Germinal center (tissue), 1 donor: ENCODE measurements around the gene FLG2.

Experiments
- DNase-seq: peaks from one replicate; pipeline ENCODE4 v3.0.0; 2012; ENCODE audit warnings: mixed read lengths, low spot score

The FLG2 gene

DNA sequence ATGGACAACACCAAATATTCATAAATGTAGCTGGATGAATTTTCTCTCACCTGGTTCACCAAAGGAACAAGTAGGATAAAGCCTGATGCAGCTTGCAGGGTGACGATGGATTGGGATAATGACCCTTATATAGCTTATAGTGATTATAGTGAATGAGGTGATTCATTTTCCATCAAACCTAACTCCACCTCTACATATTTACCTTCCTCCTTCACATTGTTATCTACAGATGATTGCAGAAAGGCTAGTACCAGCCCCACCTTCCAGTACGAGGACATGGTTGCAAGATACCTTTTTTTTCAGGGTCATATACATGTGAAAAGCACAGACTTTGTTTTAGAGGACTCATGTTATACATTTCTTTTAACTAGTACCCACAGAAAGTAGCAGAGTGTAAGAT lies at the start of gene FLG2:
Gene FLG2 (minus strand): TSS at position 101 of the 400 bp plus-strand sequence. CDS start 1,122 bp downstream, outside the sequence.
- DNase-seq: no peak

DNA sequence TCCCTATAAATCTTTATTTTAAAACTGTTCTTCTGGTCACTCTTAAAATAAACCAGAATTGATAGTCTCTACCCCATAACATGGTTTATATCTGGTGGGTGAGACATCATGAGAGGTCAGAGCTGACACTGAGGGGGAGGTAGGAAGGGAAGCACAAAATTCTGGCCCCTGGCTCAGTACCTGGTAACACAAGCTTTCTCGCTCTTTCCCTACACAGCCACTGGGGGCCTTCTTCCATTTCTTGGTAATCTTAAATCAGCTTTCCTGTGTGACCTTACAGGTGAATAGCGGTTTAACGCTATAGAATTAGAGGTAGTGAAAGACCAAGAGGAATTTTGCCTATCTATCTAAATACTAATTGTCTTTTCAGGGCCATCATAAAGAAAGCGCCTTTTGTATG lies 48.9 kb upstream of the FLG2 start:
- no peak for DNase-seq

DNA sequence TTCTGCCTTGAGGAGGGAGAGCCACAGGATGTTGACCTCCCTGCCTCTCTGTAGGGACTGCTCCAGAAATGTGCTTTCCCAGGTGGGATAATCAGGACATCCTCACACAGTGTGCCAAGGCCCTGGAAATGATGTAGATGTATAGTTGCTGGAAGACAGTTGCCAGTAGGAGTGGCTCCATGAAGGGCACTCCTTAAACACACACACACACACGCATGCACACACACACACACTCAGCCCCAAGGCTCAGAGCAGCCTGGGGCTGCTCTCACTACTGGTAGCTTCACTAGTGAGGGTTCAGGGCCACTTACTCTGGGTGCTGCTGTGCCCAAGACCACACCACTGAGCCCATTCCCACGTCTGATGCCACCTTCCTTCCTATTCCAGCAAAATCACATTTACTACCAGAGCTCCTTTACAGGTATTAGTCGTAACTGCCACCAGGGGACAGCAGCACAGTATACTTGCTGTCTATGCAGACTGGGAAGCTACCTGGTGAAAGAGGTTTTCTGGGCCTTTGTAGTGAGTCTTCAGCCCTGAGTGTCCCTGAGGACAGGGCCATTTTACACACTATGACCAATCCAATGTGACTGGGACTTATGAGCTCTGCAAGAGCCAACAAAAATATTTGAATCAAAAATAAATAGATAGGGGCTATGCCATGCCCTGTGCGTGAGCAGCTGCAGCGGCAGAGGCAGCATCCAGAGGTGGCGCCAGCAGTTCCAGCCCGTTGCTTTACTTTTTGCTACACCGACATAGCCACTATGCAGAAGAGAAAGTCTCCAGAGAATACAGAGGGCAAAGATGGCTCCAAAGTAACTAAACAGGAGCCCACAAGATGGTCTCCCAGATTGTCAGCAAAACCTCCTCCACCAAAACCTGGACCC lies 39.2 kb upstream of the FLG2 start:
- peak; percentile 8 for DNase-seq

DNA sequence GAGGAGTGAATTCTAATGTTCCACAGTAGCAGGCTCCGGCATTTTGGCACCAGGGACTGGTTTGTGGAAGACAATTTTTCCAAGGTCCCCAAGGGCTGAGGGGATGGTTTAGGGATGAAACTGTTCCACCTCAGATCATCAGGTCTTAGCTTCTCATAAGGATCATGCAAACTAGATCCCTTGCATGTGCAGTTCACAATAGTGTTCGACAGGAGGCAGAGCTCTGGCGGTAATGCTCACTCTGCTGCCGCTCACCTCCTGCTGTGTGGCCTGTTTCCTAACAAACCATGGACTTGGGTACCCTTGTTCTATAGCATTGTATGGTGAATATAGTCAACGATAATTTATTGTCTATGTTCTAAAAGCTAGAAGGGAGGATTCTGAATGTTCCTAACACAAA lies 37.7 kb upstream of the FLG2 start:
- DNase-seq: no peak

DNA sequence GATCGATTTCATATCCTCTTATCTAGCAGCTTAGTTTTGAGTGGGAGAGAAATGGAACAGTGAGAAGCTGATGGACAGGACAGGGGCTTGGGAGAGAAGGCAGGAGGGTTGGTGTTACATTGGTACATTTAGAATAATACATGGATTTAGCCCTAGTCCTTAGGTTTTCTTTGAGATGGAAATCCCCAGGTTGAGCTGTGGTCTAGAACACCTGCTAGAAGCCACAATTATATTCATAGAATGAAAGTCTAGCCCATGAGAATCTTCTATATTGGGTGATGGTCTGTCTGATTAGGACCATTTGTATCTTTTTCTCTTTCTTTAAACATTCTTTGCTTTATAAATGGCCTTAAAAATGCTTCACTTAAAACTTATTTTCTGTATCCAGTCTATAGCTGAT lies 34.3 kb upstream of the FLG2 start:
- DNase-seq: no peak

DNA sequence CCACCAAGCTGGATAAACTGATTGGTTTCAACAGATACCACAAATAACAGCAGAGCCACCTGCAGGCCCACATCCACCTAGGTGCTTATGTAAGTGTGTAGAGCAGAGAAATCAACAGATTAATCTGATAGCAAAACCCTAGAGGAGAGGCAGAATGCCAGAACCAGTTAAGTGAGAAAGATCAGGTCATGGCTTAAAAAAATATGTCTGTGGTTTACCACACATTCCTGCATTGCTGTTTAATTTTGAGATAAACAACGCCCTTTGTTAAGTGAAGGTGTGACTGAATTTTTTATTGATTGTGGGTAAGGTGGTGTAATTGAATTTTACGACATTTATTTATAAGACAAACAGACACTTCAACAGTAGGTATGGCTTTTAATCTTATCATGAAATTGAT lies 33.1 kb upstream of the FLG2 start:
- no peak for DNase-seq

DNA sequence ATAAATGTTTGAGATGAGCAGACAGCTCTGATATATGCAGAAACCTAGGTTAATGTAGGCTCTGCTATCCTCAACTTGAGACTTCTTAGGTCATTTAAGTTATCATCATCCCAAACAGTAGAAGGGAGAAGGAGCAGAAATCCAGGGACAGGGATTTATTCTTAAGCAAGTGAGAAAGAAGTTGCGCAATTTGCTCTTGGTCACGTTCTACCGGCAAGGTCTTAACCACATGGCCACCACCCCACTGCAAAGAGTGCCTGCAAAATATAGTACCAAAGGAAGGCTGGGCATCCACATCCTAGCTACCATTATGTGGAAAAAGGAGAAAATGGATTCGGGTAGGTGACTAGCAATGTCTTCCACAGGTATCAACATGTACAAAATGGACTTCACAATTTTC lies 29.1 kb upstream of the FLG2 start:
- no peak for DNase-seq

DNA sequence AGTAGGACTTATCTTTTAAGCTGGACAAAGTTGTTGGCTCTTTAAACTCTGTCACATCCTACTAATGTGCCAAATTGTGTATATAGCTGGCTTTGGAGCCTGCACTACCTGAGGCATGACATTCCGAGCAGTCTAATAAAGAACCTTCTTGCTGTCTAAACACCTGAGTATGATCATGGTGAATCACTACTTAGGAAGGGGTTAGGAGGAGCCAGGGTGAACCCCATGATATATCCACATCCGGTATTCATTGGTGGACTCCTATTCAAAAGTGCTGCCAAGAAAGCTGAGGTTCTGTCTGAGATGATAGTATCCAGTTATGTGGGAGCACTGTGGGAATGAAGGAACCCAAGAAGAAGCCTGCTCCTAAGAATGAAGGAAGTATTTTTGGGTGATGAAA lies 27.1 kb upstream of the FLG2 start:
- DNase-seq: no peak

DNA sequence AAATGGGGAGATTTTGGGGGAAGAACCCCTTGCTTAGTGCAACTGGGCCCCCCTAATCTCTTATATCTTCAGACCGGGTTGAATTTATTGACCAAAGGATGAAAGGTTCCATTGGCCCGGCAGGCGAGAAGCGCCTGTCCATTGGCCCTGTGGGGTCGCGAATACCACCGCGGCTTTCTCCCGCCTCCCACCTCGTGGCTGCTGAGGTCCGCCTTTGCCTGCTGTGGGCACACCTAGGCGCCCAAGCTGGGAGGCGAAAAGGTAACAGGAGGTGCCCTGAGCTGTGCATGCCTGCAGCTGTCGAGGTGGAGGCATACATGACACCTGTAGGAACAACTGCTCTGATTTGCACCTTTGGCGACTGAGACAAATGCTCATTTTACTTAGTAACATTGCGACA lies 21.1 kb upstream of the FLG2 start:
- DNase-seq: no peak

DNA sequence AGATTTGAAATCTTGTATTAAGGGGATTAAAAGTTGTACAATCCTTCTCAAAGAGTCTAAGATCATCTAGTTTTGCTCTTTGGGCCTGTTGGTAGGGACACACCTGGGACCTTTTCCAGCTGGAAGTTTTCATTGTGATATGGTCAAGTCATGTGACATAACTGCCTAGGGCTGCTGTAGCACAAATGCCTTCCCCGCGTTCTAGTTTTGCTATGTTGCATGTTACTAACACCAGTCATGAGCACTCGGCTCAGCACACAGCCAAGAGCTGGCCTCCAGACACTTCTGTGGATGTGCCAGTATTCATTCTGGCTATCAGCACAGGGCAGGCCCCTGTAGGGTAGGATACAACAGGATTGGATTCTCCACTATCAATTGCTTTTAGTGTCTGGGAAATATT lies 14.6 kb upstream of the FLG2 start:
- no peak for DNase-seq

DNA sequence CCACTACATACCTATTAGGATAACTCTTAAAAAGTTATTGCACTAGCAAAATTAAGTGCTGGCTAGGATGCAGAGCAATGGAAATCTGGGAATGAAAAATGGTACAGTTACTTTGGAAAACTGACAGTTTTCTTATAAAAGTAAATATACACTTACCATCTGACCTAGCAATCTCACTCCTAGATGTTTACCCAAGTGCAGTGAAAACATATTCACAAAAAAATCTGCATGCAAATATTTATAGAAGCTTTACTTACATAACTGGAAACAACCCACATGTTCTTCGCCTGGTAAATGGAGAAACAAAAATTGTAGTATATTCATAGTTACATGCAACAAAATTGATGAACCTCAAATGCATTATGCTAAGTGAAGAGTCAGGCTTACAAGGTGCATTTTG lies 12.9 kb upstream of the FLG2 start:
- no peak for DNase-seq

DNA sequence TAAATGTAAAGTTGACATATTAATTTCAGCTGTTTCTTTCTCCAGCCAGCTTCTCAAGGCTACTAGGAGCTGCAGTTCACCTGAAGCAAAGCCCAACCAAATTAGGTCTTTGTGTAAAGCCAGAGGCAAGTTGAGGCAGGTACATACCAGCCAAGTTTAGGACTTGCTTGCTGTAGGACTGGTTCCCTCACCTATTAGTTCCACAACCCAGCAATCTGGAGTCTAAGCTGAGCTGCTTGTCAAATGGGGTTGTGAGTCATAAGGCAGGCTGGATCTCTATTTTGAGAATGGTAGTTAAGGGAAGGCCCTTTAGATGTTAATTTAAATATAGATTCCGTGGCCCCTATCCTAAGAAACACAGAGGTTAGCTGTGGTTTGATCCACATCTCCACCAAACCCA lies 7.6 kb upstream of the FLG2 start:
- no peak for DNase-seq

DNA sequence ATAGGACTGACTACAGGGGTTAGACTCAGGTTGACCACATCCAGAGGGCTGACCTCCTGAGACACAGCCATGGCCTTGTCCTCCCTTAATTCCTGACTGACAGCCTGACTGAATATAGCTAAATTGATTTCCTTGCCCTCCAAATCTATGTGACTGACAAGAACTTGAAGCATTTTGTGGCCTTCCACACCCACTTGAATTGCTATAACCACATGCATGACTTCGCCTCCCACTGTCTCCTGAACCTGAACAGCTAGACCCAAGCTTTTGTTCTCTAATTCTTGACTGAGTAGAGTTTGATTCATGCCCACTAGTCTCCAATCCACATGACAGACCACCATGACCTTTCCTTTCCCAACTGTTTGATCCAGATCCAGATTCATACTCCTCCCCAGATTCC lies 3.1 kb downstream of the FLG2 start:
- DNase-seq: no peak

DNA sequence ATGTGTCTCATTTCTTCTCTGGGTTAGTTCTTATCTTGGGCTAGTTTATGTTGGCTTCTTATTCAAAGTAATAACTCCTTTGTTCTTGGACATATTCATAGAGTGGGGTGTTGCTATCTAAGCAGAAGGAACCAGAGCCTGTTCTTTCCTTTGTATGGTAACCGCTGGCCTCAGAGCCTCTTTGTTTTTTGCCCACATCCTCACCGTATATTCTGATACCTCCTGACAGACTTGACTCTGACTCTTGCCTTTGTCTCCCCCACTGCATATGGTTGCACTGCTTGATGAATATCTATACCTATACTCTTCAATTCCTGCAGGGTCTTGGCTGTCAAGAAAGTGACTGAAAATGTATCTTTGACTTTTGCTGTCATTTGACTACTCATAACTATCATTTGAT lies 10.2 kb downstream of the FLG2 start:
- DNase-seq: no peak

DNA sequence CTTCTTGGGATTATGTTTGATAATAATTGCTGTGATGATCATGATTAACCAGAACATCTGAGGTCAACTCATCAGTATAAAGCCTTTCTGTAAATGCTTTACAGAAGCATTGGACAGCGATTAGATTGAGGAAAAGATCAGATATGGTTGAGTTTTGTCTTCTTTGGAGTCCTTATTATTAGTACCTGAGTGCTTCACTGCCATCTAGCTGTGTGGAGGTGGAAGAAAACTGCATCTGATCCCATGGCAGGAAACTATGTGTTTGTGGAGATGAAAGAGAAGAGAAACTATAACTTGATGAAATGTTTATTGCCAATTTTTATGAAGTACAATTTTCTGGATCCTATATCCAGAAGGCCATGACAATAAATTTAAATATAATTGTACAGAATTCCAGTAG lies 11.4 kb downstream of the FLG2 start:
- DNase-seq: no peak

DNA sequence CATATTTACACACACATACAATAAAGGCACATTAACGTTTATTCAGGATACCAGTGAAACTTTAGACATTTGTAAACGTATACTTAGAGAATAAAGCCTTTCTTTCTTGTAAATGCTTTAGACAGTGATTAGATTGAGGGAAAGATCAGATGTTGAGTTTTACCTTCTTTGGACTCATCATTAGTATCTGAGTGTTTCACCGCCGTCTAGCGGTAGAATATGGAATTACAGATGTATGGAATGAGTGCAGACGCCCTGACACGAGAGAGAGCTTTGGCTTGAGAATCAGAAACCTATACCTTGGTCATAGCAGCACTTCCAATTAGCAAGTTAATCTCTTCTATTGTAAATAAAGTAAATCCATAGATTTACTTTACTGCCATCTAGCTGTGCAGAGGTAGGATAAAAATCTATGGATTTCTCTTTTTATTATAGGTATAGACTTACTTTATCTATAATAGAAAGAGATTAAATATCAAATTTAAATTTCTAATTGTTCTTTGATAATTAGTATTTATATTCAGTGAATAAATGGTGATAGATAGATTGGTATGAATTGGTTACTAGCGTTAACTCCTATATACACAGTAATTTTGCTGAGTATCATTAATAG lies 12.6 kb downstream of the FLG2 start:
- DNase-seq: peak; percentile 3

DNA sequence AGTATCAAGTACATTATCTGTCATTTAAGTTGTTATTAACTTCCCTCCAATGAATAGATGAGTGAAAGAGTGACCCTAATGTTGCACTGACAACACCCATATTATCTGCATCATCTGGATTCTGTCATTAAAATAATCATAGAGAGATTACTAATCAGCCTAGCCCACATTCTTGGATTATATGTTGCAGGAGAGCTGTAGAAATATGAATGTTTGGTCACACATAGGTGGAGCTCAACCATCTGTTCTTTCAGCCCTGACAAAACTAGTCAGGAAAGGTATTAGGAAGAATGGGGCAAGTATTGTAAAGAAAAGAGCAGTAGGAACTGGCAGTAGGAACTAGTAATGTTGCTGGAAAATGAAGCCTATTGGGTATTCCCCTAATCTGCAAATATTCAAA lies 15.4 kb downstream of the FLG2 start:
- no peak for DNase-seq

DNA sequence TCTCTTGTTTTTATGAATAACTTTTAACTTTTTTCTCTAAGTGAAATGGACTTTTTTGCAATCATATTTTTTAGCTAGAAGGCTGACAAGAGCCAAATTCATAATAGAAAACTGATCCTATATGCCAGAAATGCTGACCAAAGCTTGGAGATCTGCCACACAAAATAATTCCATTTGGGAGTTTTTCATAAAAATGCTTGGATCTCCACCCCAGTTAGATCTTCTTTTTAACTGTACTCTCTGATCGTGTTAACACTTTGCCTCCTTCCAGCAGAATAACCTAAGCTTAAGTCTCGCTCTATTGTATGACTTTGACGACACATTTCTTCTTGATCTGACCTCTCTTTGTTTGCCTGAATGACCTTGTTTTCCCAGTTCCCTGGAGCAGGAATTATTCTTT lies 16.8 kb downstream of the FLG2 start:
- no peak for DNase-seq

DNA sequence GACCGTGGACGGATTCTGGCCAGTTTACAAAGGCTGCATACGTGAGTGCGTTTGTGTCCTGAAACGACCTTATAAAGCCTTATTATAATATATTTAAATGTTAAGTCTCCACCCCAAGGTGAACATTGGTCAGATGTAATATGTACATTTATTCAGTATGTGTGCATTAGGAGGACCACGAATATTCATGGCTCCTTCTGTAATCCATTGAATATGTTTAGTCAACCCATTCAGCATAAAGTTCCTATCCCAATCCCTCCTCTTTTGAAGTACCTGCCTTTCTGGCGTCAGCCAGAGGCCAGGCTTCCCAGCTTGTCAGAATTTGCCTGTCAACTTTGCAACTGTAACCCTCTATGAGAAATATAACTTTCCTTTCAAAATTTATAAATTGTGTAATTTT lies 24.4 kb downstream of the FLG2 start:
- DNase-seq: no peak

DNA sequence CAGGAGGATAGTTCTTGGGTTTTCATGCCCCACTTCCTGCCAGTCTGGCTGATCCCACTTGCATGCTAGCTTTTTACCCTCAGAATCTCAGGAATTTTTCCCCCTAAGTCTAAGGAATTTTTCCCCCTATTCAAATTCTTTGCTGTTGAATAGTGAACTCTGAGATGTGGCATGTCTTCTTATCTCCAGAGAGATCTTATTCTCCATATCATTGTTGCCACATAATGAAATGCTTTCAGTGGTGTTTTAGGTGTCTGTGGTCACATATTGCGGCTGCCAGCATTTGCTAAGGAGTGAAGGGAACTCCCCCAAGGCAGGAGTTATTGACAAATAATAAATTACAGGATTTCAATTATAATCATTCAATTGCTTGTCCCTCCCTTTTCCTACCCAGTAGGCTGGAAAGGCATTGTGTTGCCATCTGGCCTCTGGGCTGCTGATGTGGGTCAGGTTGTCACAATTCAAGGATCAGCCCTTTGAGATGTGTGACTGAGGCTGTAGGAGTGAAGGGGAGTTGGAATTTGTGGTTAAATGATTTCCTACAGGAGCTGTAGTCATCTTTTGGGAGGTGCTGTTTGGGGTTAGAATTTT lies 30.9 kb downstream of the FLG2 start:
- DNase-seq: no peak

DNA sequence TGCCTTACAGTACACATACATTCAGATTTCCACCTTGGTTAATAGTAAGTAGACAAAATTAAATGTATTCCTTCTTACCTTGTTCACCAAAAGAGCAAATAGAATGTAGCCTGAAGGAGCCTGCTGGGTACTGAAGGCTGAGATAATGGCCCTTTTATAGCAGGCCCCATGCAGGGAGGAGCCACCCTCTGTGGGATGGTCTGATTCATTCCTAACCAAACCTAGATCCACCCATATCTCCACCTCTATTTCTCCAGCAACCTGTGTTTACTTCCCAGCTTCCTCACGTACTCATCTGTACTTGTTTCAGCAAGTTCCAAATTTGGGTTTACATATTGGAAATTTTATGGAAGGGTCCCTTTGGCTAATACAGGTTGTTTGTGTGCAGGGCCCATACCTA lies 34.7 kb downstream of the FLG2 start, which contains the start of gene FLG:
Gene FLG (minus strand): TSS at position 129 of the 400 bp plus-strand sequence. CDS start 9,783 bp downstream, outside the sequence.
- DNase-seq: no peak

DNA sequence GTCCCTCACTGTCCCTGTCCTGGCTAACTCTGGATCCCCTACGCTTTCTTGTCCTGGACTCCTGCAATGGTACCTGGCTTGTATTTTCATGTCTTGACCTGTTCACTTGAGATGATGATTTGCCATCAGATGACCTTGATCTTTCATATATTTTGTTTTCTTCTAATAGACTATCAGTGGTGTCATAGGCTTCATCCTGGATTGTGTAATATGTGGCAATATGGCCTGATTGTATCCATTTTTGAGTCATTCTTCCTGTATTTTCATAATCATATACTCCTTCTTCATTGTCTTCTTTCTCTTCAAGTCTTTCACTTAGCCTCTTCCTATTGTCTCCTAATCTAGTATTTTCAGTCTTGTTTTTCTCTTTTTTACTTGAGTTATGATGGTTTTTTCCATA lies 45.8 kb downstream of the FLG2 start:
- DNase-seq: no peak

DNA sequence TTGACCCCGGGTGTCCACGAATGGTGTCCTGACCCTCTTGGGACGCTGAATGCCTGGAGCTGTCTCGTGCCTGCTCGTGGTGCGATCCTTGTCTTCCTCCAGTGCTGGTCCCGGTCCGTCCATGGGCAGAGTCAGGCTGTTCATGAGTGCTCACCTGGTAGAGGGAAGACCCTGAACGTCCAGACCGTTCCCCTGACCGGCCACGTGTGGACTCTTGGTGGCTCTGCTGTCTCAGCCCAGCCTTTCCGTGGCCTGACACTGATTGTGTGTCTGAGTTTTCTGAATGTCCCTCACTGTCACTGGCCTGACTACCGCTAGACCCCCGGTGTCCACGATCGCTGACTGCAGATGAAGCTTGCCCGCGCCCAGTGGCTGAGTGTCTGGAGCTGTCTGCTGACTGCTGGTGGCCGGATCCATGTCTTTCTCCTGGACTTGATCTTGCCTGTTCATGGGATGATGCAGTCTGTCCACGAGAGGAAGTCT lies 46.4 kb downstream of the FLG2 start:
- no peak for DNase-seq
